GM21515 (cell line): ENCODE measurements around the gene TOGARAM2.

Experiments used
- ATAC-seq: cut with Tn5 transposase; IDR thresholded peaks from one replicate; pipeline ENCODE4 v1.9.1; 2021; ENCODE audit not compliant: unreplicated experiment

The TOGARAM2 gene

GRCh38 chr2:29052807-29053206 lies 71.7 kb downstream of the TOGARAM2 start:
- no peak for ATAC-seq

DNA sequence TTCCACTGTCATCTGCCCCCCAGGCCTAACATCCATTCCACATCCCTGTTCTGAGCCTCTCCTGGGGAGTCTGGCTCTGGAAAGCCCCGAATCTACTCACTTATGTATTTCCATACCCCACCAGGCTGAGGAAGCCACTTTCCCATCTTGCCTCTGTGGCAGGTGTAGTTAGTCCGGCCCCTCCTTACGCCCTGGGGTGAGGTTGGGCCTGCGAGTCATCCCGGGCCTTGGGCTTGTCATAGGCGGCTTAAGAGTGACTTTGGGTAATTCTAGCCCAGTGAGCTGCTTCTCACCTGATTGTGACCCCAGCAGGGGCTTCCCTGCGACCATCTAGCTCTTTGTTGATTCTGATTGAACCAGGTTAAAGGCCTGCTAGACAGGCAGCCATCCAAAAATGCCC lies 72.1 kb downstream of the TOGARAM2 start:
- no peak for ATAC-seq

DNA sequence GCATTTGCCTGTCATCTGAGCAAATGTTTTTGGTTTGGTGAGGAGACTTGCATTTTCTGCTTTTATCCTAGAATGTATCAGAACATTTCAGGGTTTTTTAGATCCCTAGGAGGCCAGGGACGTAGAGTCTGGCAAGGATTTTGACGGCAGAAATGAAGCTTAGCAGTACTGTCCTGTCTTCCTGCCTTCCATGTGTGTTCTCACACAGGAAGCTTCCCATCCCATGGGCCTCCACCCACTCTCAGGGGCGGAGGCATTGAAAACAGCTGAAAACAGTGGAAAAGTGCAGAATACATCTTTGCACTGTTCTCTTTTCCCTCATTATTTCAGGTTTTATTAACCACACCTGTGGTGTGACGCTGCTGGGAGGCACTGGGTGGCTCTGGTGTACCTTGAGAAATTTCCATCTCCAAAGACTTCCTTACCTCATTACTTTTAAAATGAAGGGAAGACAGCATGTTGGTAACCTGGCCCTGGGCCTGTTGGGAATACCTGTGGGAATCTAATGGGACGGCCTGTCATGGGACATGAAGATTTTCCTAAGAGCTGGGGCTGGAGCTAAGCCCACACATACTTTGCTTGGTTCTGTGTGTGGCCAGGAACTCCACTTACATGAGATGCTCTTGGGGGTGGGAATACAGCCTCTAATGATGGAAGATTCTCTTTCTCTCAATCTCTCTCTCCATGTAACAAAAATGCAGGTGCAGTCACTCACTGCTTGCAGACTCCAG lies 72.7 kb downstream of the TOGARAM2 start:
- ATAC-seq, result no peak

DNA sequence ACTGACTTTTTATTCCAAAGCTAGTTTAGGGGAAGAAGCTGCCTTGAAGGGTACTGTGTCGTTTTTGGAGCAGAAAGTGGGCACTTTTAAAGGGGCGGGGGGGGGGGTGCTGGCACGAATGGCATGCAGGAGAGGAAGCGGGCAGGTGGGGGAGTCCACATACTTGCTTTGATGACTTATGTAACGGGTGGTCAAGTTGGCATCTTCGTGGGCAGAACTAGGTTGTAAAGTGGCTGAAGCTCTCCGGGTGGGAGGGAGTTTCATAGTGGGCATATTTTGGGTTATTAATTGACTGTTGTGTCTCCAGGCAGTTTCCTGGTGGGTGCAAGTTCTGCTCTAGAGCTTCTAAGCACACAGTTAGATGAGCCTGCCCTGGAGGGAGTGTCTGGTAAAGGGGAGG lies 73.3 kb downstream of the TOGARAM2 start:
- no peak for ATAC-seq

GRCh38 chr2:29055601-29056000 lies 74.5 kb downstream of the TOGARAM2 start:
- ATAC-seq, result no peak

- ATAC-seq, result no peak
Measured at GRCh38 chr2:29056452-29056851, 75.4 kb downstream of the TOGARAM2 start.

- no peak for ATAC-seq
Measured at GRCh38 chr2:29057006-29057405, 75.9 kb downstream of the TOGARAM2 start.

GRCh38 chr2:29059624-29060023 lies 78.5 kb downstream of the TOGARAM2 start:
- ATAC-seq, result no peak

GRCh38 chr2:29060441-29060840 lies 79.3 kb downstream of the TOGARAM2 start:
- no peak for ATAC-seq

DNA sequence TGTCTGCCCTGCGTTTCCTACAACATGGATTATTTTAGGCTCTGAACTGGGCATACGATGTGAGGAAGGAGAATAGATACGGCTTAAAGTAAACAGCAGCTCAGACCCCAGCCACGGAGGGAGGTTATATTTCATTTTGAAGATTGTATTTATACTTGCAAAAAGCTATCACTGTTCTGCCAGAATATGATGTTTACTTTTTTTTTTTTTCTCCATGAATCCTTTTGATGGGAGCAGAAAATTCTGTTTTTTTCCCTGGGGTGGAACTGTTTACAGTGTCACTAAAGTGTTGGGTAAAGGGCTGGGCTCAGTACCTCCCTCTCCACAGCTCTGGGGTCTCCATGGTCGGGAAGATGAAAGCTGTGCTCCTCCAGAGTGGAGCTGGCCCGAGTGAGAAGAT lies 80.1 kb downstream of the TOGARAM2 start:
- ATAC-seq, result no peak

DNA sequence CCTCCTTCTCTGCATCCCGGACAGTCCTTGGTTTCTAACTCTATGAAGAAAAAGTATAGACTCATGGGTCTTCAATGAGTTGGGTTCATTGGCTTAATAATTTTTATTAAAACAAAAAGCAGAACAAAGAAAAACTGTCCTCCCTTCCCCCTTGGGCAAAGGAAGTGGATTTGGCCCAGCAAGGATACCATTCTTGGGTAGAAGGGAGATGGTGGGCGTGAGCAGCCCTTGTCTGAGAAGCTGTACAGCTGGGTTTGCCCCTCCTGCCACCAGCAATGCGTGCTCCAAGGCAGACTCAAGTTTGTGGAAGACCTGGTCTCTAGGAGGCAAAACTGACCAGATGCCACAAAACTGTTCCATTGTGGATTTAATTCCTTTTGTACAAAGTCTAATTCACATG lies 80.5 kb downstream of the TOGARAM2 start:
- ATAC-seq, result no peak

- ATAC-seq, result no peak
Measured at GRCh38 chr2:29062371-29062770, 81.3 kb downstream of the TOGARAM2 start.

DNA sequence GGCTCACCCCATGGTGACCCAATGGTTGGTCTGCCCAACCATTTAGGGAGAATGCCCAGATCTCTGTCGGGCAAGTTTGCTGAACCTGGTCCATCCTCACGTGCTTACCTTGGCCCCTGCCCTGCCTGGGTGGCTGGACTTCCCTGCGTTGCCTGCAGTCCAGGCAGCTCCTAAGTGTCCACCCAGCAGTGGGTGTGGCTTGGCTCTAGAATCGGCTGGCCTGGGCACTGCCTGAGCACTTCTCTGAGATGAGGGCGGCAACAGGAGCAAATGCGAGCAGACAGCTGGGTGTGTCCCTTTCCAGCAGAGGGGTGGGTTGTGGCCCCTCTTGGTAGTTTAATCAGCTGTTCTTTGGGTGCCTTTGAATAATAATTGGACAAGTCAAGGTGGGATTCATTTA lies 82.0 kb downstream of the TOGARAM2 start:
- no peak for ATAC-seq

GRCh38 chr2:29063646-29064345 lies 82.7 kb downstream of the TOGARAM2 start:
- ATAC-seq, result no peak

- no peak for ATAC-seq
Measured at GRCh38 chr2:29064346-29064715, 83.2 kb downstream of the TOGARAM2 start.

DNA sequence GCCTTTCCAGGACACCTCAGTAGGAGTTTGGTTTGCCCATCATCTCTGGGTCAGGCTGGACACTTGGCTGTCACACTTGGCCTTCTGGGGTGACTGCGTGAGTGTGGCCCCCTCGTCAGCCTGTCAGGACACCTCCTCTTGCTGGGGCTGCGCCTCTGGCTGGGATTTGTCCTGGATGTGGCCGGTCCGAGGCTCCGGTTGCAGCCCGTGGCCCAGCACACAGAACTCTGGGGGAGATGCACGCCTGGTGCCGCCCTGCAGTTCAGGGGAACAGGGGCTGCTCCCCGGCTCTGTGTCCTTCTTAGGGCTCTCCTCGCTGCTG lies 83.6 kb downstream of the TOGARAM2 start:
- ATAC-seq, result no peak

- ATAC-seq, result no peak
Measured at GRCh38 chr2:29065068-29065811, 84.1 kb downstream of the TOGARAM2 start.

GRCh38 chr2:29066271-29066860 lies 85.3 kb downstream of the TOGARAM2 start:
- ATAC-seq, result no peak

DNA sequence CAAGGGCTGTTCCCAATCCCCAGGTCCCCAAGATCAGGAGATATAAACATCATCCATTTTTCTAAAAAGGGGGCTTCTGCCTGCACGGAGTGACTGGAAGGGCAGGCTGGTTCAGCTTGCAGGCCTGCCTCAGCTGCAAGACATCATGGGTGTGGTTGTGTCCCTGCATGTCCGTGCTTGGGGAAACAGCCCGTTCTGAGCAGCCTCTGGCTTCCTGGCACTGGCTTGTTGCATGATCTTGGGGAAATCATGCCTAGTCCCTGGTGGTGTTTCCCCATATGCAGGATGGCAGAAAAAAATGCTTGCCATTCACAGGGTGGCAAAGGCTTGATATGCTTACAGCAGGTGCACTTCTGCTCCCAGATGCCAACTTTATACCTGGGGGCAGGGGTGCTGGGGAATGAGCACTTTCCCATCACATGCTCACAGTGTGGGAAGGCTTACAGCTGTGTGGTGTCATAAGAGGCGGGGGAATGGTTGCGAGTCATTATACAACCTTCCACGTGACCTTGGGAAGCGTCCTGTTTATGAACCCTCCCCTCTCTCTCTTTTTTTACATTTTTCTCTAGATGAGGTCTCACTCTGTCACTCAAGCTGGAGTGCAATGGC lies 86.0 kb downstream of the TOGARAM2 start:
- ATAC-seq, result no peak

- no peak for ATAC-seq
Measured at GRCh38 chr2:29068513-29068912, 87.4 kb downstream of the TOGARAM2 start.

DNA sequence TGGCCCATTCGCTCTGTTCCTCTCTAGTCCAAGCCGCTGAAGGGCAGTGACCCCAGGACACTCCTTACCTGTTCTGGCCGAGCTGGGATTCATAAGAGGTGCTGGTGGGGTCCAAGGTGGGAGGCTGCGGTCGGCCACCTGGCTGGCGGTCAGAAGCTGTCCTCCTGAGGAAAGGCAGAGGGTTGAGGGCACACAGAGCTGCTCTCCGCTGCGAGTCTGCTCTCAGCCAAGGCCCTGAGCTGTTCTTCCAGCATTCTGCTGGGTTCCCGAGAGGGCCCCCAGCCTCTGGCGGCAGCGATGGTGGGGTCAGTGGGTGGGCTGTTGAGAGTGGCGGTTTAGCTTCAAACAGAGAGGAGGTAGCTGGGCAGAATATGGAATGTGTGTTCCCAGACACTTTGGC lies 89.4 kb downstream of the TOGARAM2 start:
- ATAC-seq, result no peak
